Measurements from ENCODE around the gene DCX.

DCX gene

DNA sequence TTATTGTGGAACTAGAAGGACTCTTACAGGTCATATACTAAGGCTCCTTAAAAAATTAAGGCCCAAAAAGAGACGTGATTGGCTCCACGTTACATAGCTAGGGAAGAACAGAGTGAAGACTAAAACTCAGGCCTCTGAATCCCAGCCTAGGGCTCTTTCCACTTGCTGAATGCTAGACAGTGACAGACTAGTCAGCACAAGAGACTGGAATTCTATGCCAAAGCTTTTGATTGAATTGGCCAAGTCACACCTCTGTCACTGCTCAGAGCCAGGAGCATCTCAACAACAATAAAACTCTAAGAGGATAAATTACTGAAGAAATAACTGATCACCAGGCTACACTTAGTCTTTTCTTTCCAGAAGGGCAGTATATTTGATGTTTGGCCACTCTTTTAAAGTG is 16.8 kb downstream of the DCX start:
- DNase-seq (ENCODE audit: low read depth), result no peak
- H3K4me3 ChIP-seq (ENCODE audit: control insufficient read depth, low read depth, low read length), result no peak overlapping the region
- TF ChIP-seq, protein P1, sequence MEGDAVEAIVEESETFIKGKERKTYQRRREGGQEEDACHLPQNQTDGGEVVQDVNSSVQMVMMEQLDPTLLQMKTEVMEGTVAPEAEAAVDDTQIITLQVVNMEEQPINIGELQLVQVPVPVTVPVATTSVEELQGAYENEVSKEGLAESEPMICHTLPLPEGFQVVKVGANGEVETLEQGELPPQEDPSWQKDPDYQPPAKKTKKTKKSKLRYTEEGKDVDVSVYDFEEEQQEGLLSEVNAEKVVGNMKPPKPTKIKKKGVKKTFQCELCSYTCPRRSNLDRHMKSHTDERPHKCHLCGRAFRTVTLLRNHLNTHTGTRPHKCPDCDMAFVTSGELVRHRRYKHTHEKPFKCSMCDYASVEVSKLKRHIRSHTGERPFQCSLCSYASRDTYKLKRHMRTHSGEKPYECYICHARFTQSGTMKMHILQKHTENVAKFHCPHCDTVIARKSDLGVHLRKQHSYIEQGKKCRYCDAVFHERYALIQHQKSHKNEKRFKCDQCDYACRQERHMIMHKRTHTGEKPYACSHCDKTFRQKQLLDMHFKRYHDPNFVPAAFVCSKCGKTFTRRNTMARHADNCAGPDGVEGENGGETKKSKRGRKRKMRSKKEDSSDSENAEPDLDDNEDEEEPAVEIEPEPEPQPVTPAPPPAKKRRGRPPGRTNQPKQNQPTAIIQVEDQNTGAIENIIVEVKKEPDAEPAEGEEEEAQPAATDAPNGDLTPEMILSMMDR (conservative IDR thresholded peaks at IDR 0.05; ENCODE audit: control insufficient read depth, insufficient read depth, low read depth, low read length), result no peak

DNA sequence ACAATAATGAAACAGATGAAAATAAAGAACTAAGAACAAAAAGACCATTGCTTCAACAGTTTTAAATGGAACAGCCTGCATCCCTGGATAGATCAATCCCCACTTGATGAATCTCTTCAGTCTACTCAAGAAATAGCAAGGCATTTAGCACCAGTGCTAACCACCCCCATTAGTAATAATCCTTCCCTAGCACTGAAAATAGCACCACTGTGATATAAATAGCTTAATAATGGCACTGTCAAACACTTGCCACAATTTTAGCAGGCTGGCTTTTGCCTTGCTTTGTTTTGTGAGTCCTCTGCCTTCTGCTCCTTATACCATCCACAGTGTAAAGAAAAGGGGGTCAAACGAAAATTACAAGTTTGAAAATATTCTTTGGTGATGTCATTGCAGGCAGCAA is 17.4 kb downstream of the DCX start:
- no peak overlapping the region for H3K4me3 ChIP-seq (ENCODE audit: control insufficient read depth, low read depth, low read length)
- no peak for DNase-seq (ENCODE audit: low read depth)
- TF ChIP-seq, protein P1 (conservative IDR thresholded peaks at IDR 0.05; ENCODE audit: control insufficient read depth, insufficient read depth, low read depth, low read length), result no peak

- no peak overlapping the region for H3K4me3 ChIP-seq (ENCODE audit: control insufficient read depth, low read depth, low read length)
- TF ChIP-seq, protein P1 (conservative IDR thresholded peaks at IDR 0.05; ENCODE audit: control insufficient read depth, insufficient read depth, low read depth, low read length), result no peak
- no peak for DNase-seq (ENCODE audit: low read depth)
Observed at GRCh38 chrX:111387470-111388070, 24.4 kb downstream of the DCX start.

- no peak overlapping the region for H3K4me3 ChIP-seq (ENCODE audit: control insufficient read depth, low read depth, low read length)
- no peak for DNase-seq (ENCODE audit: low read depth)
- TF ChIP-seq, protein P1 (conservative IDR thresholded peaks at IDR 0.05; ENCODE audit: control insufficient read depth, insufficient read depth, low read depth, low read length), result no peak
Observed at GRCh38 chrX:111386615-111387233, 25.3 kb downstream of the DCX start.

GRCh38 chrX:111386077-111386476 is 25.9 kb downstream of the DCX start:
- TF ChIP-seq, protein P1 (conservative IDR thresholded peaks at IDR 0.05; ENCODE audit: control insufficient read depth, insufficient read depth, low read depth, low read length), result no peak
- no peak overlapping the region for H3K4me3 ChIP-seq (ENCODE audit: control insufficient read depth, low read depth, low read length)
- no peak for DNase-seq (ENCODE audit: low read depth)

GRCh38 chrX:111382277-111382676 is 29.7 kb downstream of the DCX start:
- no peak for DNase-seq (ENCODE audit: low read depth)
- TF ChIP-seq, protein P1 (conservative IDR thresholded peaks at IDR 0.05; ENCODE audit: control insufficient read depth, insufficient read depth, low read depth, low read length), result no peak

More at GRCh38 chrX:111382277-111382676, 29.7 kb downstream of the DCX start:
- H3K4me3 ChIP-seq (ENCODE audit: control insufficient read depth, low read depth, low read length), result no peak overlapping the region

Data from fibroblast of mammary gland (primary cell).